Upper lobe of left lung (tissue), 6 donors: ENCODE results near the gene IKBKG. TPM values are rescaled to one million over a fixed set of nuclear protein-coding genes. Genes with fewer than 3 reads are reported as not detected.

ENCODE experiments used
- ATAC-seq, 2 donors: fragments of 200-7000 bp; cut with Tn5 transposase; one replicate each; pipeline ENCODE4 v1.9.1; 2022; ENCODE audit warnings: mild to moderate bottlenecking in 2 of 2, moderate library complexity in 2 of 2; ENCODE audit not compliant: low FRiP score in 2 of 2
- DNase-seq, 2 donors: peaks; one replicate each; pipeline ENCODE4 v3.0.0-alpha.2; 2019 to 2020
- H3K27ac ChIP-seq, 4 donors: fragments of 200-600 bp; sonication (generic); one replicate each; pipeline ENCODE4 v1.5.1; 2016 to 2019
- H3K27me3 ChIP-seq, 4 donors: fragments of 200-600 bp; sonication (generic); one replicate each; pipeline ENCODE4 v1.5.1; 2017 to 2019
- H3K36me3 ChIP-seq, 4 donors: fragments of 200-600 bp; sonication (generic); one replicate each; pipeline ENCODE4 v1.5.1; 2016 to 2019
- H3K4me1 ChIP-seq, 4 donors: fragments of 200-600 bp; sonication (generic); one replicate each; pipeline ENCODE4 v1.5.1; 2018 to 2019
- H3K4me3 ChIP-seq, 4 donors: fragments of 200-600 bp; sonication (generic); one replicate each; pipeline ENCODE4 v1.5.1; 2017 to 2019; ENCODE audit warnings: mild to moderate bottlenecking in 2 of 4, moderate library complexity in 1 of 4
- H3K9me3 ChIP-seq, 4 donors: fragments of 200-600 bp; sonication (generic); one replicate each; pipeline ENCODE4 v1.5.1; 2018 to 2019
- CTCF ChIP-seq, 6 experiments: fragments of 450-650 bp in 4 of 6; fragments of 200-600 bp in 2 of 6; sonication (generic) in 2 of 6; IDR thresholded peaks; one replicate each; pipeline ENCODE4 v1.5.1; 2016 to 2019; ENCODE audit warnings: antibody characterized with exemption in 6 of 6
- EP300 ChIP-seq, 4 donors: sonication (generic); formaldehyde crosslinking; IDR thresholded peaks; one replicate each; pipeline ENCODE4 v1.5.1; 2017; ENCODE audit warnings: antibody characterized with exemption in 4 of 4, control low read depth in 2 of 4
- POLR2A ChIP-seq, 4 donors: fragments of 450-650 bp; IDR thresholded peaks; one replicate each; pipeline ENCODE4 v1.5.1; 2016 to 2017; ENCODE audit warnings: antibody characterized with exemption in 4 of 4, mild to moderate bottlenecking in 2 of 4
- POLR2AphosphoS5 ChIP-seq, 2 donors: sonication (generic); formaldehyde crosslinking; IDR thresholded peaks; one replicate each; pipeline ENCODE4 v1.5.1; 2017; ENCODE audit warnings: antibody characterized with exemption in 2 of 2
- WGBS, 2 donors: methylation state at CpG; one replicate each; pipeline ENCODE4 v1.1.5; 2017 to 2018; 5-methylcytosine and 5-hydroxymethylcytosine counted together
- total RNA-seq, 6 donors: library from RNA; depleted of rRNA in 4 of 6; stranded (reverse); fragments of >200 nt in 4 of 6; gene quantifications; one replicate each; pipeline versions ENCODE4 v1.1.0 to v1.2.1, GENCODE V29; 2016 to 2021
- donor health status: DM: no; HTN: no; CAD: no; lungs with moderate emphysema.
- donor health status: DM: no; HTN: yes; CAD: no; lungs with severe emphysema.

Gene IKBKG
- total RNA-seq, 6 donors from 2014 or later: 11.1 to 46.3 (median 39.7) TPM

DNA sequence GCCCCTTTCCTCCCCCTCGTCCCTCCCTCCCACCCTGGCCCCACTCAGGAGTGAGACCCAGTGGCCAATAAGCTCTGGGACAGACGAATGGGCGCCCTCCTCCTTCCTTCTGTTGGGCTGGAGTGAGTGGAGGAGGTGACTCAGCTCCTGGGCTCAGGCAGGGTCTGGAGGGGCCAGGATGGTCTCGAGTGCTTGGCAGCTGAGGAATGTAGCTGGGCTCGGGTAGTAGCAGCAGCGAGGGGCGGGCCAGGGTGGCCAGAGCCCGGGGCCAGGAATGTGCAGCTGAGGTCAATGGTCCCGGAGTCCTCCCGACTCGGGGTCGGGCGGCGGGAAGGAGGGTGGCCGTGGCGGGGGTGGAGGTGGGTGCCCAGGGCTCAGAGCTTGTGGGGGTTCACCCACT, 15.8 kb upstream of the IKBKG start:
- TF ChIP-seq POLR2AphosphoS5 (IDR thresholded peaks at IDR 0.05): no peak
- TF ChIP-seq EP300 (IDR thresholded peaks at IDR 0.05): no peak
- no peak for TF ChIP-seq POLR2A (IDR thresholded peaks at IDR 0.05)
- no peak for TF ChIP-seq CTCF (IDR thresholded peaks at IDR 0.05)
- Histone ChIP-seq H3K4me1 (peaks cover 7 to 15% (median 9%) of the 10 kb centered on the region in 4 donors), H3K9me3 (no peaks in the 10 kb centered on the region), H3K27me3 (no peaks in the 10 kb centered on the region), H3K36me3 (peaks cover 0 to 40% (median 16%) of the 10 kb centered on the region in 4 donors), H3K27ac (peak overlapping the region in 1 of 4 donors; percentile 43), H3K4me3 (no peak overlapping the region)
- ATAC-seq: no peak
- WGBS, 2 donors: 73% methylated on average over 12 of the region's 16 CpGs; no CpG with 5 or more reads in 1 of the 2 donors
- DNase-seq: no peak

GRCh38 chrX:154532690-154533089, 14.7 kb upstream of the IKBKG start:
- Histone ChIP-seq H3K4me3 (no peak overlapping the region), H3K4me1 (peaks cover 3 to 4% (median 4%) of the 10 kb centered on the region in 4 donors), H3K27me3 (no peaks in the 10 kb centered on the region), H3K36me3 (peaks cover 0 to 40% (median 16%) of the 10 kb centered on the region in 4 donors), H3K27ac (no peak overlapping the region), H3K9me3 (no peaks in the 10 kb centered on the region)
- TF ChIP-seq POLR2A (IDR thresholded peaks at IDR 0.05) (no peak), EP300 (IDR thresholded peaks at IDR 0.05) (no peak), CTCF (IDR thresholded peaks at IDR 0.05) (no peak), POLR2AphosphoS5 (IDR thresholded peaks at IDR 0.05) (no peak)
- no peak for DNase-seq
- 90 to 92% methylated on average over 2 to 23 of the region's 23 CpGs for WGBS, 2 donors
- no peak for ATAC-seq

DNA sequence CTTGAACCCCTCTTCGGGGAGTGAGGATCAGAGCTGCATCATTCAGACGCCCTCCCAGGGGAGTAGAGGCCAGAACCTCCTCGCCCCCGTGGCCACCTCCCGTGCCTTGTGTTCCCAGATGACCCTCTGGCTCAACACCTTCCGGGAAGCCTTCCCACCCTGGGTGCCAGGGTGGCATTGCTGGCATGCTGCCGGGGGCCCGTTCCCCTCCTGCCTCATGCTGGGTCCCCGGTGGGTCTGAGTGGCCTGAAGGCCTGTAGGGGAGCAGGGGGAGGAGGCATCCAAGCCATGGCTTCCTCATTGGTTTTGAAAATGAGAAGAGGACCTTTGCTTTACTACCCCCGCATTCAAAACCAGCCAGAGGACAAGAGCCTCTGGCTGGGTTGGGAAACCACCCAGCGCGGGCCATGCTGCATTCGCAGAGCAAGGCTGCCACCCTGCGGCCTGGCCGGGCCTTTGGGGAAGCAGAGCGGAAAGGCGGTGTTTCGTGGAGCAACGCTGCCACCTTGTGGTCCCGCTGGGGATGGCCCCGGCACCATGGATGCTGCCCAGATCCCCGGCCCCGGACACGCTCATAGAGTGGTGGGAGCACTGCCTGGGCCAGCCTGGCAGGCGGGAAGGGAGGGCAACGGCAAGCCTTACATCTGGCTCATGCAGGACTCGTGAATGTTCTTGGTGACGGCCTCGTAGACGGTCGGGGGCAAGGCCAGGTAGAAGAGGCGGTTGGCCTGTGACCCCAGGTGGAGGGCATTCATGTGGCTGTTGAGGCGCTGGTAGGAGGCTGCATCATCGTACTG, 12.7 kb upstream of the IKBKG start:
- Histone ChIP-seq H3K4me1 (peaks cover 3 to 8% (median 4%) of the 10 kb centered on the region in 4 donors), H3K4me3 (no peak overlapping the region), H3K27me3 (no peaks in the 10 kb centered on the region), H3K9me3 (no peaks in the 10 kb centered on the region), H3K36me3 (peaks cover 0 to 40% (median 16%) of the 10 kb centered on the region in 4 donors), H3K27ac (peak overlapping the region in 2 of 4 donors; percentile 17 to 42)
- peak; percentile 91 to 97 for ATAC-seq
- no peak for TF ChIP-seq POLR2A (IDR thresholded peaks at IDR 0.05)
- no peak for TF ChIP-seq EP300 (IDR thresholded peaks at IDR 0.05)
- peak; percentile 98 to 100 (median 99) for TF ChIP-seq CTCF (IDR thresholded peaks at IDR 0.05)
- peak; percentile 43 to 77 for TF ChIP-seq POLR2AphosphoS5 (IDR thresholded peaks at IDR 0.05)
- WGBS, 2 donors: 0 to 41% methylated on average over 1 to 16 of the region's 34 CpGs
- DNase-seq: peak; percentile 91 to 96

DNA sequence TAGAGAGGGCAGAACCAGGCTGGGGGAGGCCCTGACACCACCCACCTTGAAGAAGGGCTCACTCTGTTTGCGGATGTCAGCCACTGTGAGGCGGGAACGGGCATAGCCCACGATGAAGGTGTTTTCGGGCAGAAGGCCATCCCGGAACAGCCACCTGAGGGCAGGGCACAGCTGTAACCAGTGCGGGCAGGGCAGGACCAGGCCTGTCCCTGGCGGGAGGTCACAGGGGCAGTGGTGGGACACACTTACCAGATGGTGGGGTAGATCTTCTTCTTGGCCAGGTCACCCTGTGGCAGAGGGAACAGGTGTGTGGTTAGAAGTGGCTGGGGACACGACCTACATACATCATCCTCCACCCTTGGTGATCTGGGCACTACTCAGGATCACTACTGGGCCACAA, 11.5 kb upstream of the IKBKG start:
- no peaks in the 10 kb centered on the region for H3K9me3 ChIP-seq
- H3K4me1 ChIP-seq: peaks cover 3 to 18% (median 7%) of the 10 kb centered on the region in 4 donors
- no peaks in the 10 kb centered on the region for H3K27me3 ChIP-seq
- no peak for ATAC-seq
- DNase-seq: no peak
- H3K36me3 ChIP-seq: peaks cover 0 to 40% (median 16%) of the 10 kb centered on the region in 4 donors
- no peak overlapping the region for H3K27ac ChIP-seq
- no peak overlapping the region for H3K4me3 ChIP-seq
- TF ChIP-seq CTCF (IDR thresholded peaks at IDR 0.05): no peak
- no peak for TF ChIP-seq POLR2AphosphoS5 (IDR thresholded peaks at IDR 0.05)
- TF ChIP-seq POLR2A (IDR thresholded peaks at IDR 0.05): no peak
- TF ChIP-seq EP300 (IDR thresholded peaks at IDR 0.05): no peak
- 83 to 90% methylated on average over 5 to 9 of the region's 9 CpGs for WGBS, 2 donors
